Activated naive CD8-positive, alpha-beta T cell treated with anti-CD3 and anti-CD28 coated beads, Interleukin-2, amount 10 ng/mL, durations not matched to agents 7 days and 5 days (primary cell): Measurements from ENCODE around the gene VAC14. TPM values are rescaled to one million over a fixed set of nuclear protein-coding genes. Genes with fewer than 3 reads are reported as not detected.
"Not testable (repeated sequence)": the region's sequence is repeated elsewhere in the genome, so short reads cannot be mapped to it uniquely, and the experiment has no call there.

Experiments
- ATAC-seq: fragments of 150-1000 bp; cut with Tn5 transposase; one replicate; pipeline ENCODE4 v1.10.0; 2021; ENCODE audit warnings: low read depth, moderate library complexity
- POLR2A ChIA-PET: fragments of 350-600 bp; sonication (Branson Sonifier 250); formaldehyde crosslinking; loops from one replicate; lab custom pipeline; 2021; ENCODE audit warnings: antibody characterized with exemption; lab: Charles Lee
- DNase-seq: peaks from one replicate; pipeline ENCODE4 v3.0.0; 2021
- H3K27ac Mint-ChIP-seq: one replicate; pipeline ENCODE4 v1.8.0; 2022; ENCODE audit warnings: mild to moderate bottlenecking, mixed read lengths
- H3K27me3 Mint-ChIP-seq: one replicate; pipeline ENCODE4 v1.8.0; 2022; ENCODE audit warnings: mild to moderate bottlenecking, moderate library complexity, mixed read lengths
- H3K36me3 Mint-ChIP-seq: one replicate; pipeline ENCODE4 v1.8.0; 2021; ENCODE audit warnings: mild to moderate bottlenecking, mixed read lengths
- H3K4me1 Mint-ChIP-seq: one replicate; pipeline ENCODE4 v1.8.0; 2021; ENCODE audit warnings: mixed read lengths
- H3K4me3 Mint-ChIP-seq: one replicate; pipeline ENCODE4 v1.8.0; 2022; ENCODE audit warnings: mild to moderate bottlenecking, moderate library complexity, mixed read lengths
- H3K9me3 Mint-ChIP-seq: one replicate; pipeline ENCODE4 v1.8.0; 2021; ENCODE audit warnings: mixed read lengths
- total RNA-seq, 2 experiments: library from RNA; stranded (reverse); gene quantifications; one replicate each; pipeline ENCODE4 v1.2.3, GENCODE V29; 2021

The VAC14 gene
- total RNA-seq, 2 experiments from 2014 or later: 34.4 to 36.9 TPM

- Mint-ChIP-seq H3K4me3 (no peak overlapping the region), H3K36me3 (no peaks in the 10 kb centered on the region), H3K27me3 (peaks cover 4% of the 10 kb centered on the region), H3K4me1 (no peaks in the 10 kb centered on the region), H3K27ac (no peak overlapping the region), H3K9me3 (no peaks in the 10 kb centered on the region)
- POLR2A ChIA-PET: no interaction called here
- no peak for DNase-seq
- no peak for ATAC-seq
Measured at GRCh38 chr16:70644763-70645597, 156.0 kb downstream of the VAC14 start.

DNA sequence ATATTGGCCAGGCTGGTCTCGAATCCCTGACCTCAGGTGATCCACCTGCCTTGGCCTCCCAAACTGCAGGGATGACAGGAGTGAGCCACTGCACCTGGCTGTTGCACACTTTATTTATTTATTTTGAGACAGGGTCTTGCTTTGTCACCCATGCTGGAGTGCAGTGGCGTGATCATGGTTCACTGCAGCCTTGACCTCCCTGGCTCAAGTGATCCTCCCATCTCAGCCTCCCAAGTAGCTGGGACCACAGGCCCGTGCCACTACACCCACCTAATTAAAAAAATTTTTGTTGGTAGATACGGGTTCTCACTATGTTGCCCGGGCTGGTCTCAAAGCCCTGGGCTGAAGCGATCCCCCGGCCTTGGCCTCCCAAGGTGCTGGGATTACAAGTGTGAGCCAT is 157.7 kb downstream of the VAC14 start:
- H3K27ac Mint-ChIP-seq, H3K4me3 Mint-ChIP-seq, H3K27me3 Mint-ChIP-seq, ATAC-seq, H3K4me1 Mint-ChIP-seq, H3K9me3 Mint-ChIP-seq, H3K36me3 Mint-ChIP-seq, POLR2A ChIA-PET, DNase-seq: not testable (repeated sequence)

GRCh38 chr16:70642633-70643032 is 158.3 kb downstream of the VAC14 start:
- Mint-ChIP-seq H3K27ac (no peak overlapping the region), H3K4me1 (no peaks in the 10 kb centered on the region), H3K27me3 (peaks cover 7% of the 10 kb centered on the region)

GRCh38 chr16:70638814-70639792 is 161.9 kb downstream of the VAC14 start:
- no peaks in the 10 kb centered on the region for H3K4me1 Mint-ChIP-seq
- H3K9me3 Mint-ChIP-seq: no peaks in the 10 kb centered on the region
- H3K27me3 Mint-ChIP-seq: peaks cover 7% of the 10 kb centered on the region
- H3K36me3 Mint-ChIP-seq: no peaks in the 10 kb centered on the region
- POLR2A ChIA-PET: no interaction called here
- H3K27ac Mint-ChIP-seq: no peak overlapping the region
- DNase-seq (no peak), ATAC-seq (no peak)
- H3K4me3 Mint-ChIP-seq: no peak overlapping the region

More at GRCh38 chr16:70642633-70643032, 158.3 kb downstream of the VAC14 start:
- Mint-ChIP-seq H3K4me3 (no peak overlapping the region), H3K9me3 (no peaks in the 10 kb centered on the region), H3K36me3 (no peaks in the 10 kb centered on the region)
- POLR2A ChIA-PET: no interaction called here
- ATAC-seq: no peak
- no peak for DNase-seq

Other genes starting within 250 kb of the VAC14 start
- under 1 TPM in 1 of 2 experiments, not detected in 1; 0.42 TPM for gene IL34, start 154.6 kb downstream of the VAC14 start, total RNA-seq
- gene MTSS2, start 115.1 kb downstream of the VAC14 start, total RNA-seq: 1 to 10 TPM; 4.6 to 4.8 TPM